ENCODE results near the gene TFPI. TPM values are rescaled to one million over a fixed set of nuclear protein-coding genes. Genes with fewer than 3 reads are reported as not detected.

The TFPI gene
- total and polyA plus RNA-seq, 2 of the 8 experiments (the other 6 are each of a cell fraction or from before 2014, with no cell fraction given): 2.0 to 7.1 TPM

DNA sequence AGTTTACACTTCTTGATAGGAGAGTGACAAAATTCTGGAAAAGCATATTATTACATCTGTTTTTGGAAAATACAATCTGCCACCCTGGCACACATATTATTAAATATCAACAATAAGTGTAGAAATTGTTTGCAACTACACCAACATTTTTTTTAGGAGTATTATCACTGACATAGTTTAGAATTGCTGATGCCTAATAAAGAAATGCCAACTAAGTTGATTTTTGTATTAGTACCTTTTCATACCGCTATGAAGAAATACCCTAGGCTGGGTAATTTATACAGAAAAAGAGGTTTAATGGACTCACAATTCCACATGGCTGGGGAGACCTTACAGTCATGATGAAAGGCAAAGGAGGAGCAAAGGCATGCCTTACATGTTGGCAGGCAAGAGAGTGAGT lies 35.9 kb upstream of the TFPI start:
- no peak overlapping the region for H3K18ac ChIP-seq (ENCODE audit: extremely low read depth, low read length)
- H3K4me2 ChIP-seq (ENCODE audit: insufficient read depth in 1 of 2, low read depth in 2 of 2, low read length in 2 of 2): no peak overlapping the region
- no peak overlapping the region for H2BK120ac ChIP-seq (replicated peaks; ENCODE audit: low read depth, low read length)
- FAIRE-seq: no peak
- H3K14ac ChIP-seq (ENCODE audit: insufficient read length): no peak overlapping the region
- no peaks in the 10 kb centered on the region for H4K20me1 ChIP-seq (replicated peaks in 1 of 2; ENCODE audit: control insufficient read depth in 1 of 2, insufficient read depth in 2 of 2, low read length in 2 of 2)
- DNase-seq (ENCODE audit: low read depth in 1 of 2, low spot score in 2 of 2): no peak
- POLR2A ChIA-PET (ENCODE audit: partially characterized antibody): no interaction called here
- H3K9ac ChIP-seq (replicated peaks in 1 of 4; ENCODE audit: extremely low read depth in 1 of 4, low read depth in 3 of 4, low read length in 3 of 4): no peak overlapping the region
- no peak overlapping the region for H2BK5ac ChIP-seq (ENCODE audit: low read depth, low read length)
- 100% methylated on average over 1 of the region's 1 CpG; no CpG with 5 or more reads in 1 of the 2 experiments for WGBS, 2 experiments (ENCODE audit: extremely low coverage in 1 of 2, insufficient coverage in 1 of 2, insufficient read length in 1 of 2, insufficient replicate concordance in 2 of 2, low coverage in 1 of 2, low lambda C conversion rate in 2 of 2, missing lambda C conversion rate in 1 of 2)
- CTCF ChIA-PET (ENCODE audit: partially characterized antibody): interaction anchor here (0.6 to 1.0 kb wide), 2 partner anchors 23 to 75 kb away, joined by 3 read pairs; no protein-coding TSS in a partner anchor
- H2BK12ac ChIP-seq (ENCODE audit: low read depth, low read length): no peak overlapping the region
- H4K8ac ChIP-seq (ENCODE audit: extremely low read depth, insufficient read depth, low read length): no peak overlapping the region
- H3K23me2 ChIP-seq (ENCODE audit: low read depth, low read length): no peaks in the 10 kb centered on the region
- no peaks in the 10 kb centered on the region for H3K4me1 ChIP-seq (replicated peaks in 1 of 4; ENCODE audit: control insufficient read depth in 3 of 4, insufficient read depth in 4 of 4, low read length in 3 of 4)
- H2AFZ ChIP-seq (ENCODE audit: low read length): no peak overlapping the region
- H3K23ac ChIP-seq (ENCODE audit: insufficient read length): no peak overlapping the region
- H3K79me2 ChIP-seq (ENCODE audit: control insufficient read depth in 1 of 2, insufficient read depth in 2 of 2, low read length in 2 of 2): no peaks in the 10 kb centered on the region; a peak in 1 of 4 replicates
- H3K36me3 ChIP-seq (ENCODE audit: control insufficient read depth in 2 of 4, insufficient read depth in 4 of 4, low read length in 3 of 4): no peaks in the 10 kb centered on the region
- no peaks in the 10 kb centered on the region for H3K27me3 ChIP-seq (replicated peaks in 1 of 4; ENCODE audit: control insufficient read depth in 3 of 4, extremely low read depth in 1 of 4, insufficient read depth in 3 of 4, low read length in 3 of 4)
- H3K9me3 ChIP-seq (ENCODE audit: insufficient read depth in 2 of 2, low read depth in 1 of 2, low read length in 1 of 2): no peaks in the 10 kb centered on the region
- H3K27ac ChIP-seq (ENCODE audit: low read depth, low read length): no peak overlapping the region
- TF ChIP-seq TBP (IDR thresholded peaks at IDR 0.05; ENCODE audit: low read depth, low read length) (no peak), TEAD4 (IDR thresholded peaks at IDR 0.05; ENCODE audit: low read depth, low read length) (no peak), BACH1 (IDR thresholded peaks at IDR 0.05; ENCODE audit: low read length) (no peak), JUND (IDR thresholded peaks at IDR 0.05; ENCODE audit: low read length) (no peak), EGR1 (IDR thresholded peaks at IDR 0.05; ENCODE audit: borderline replicate concordance, low read depth, low read length) (no peak), PHF8 (conservative IDR thresholded peaks at IDR 0.05; ENCODE audit: low read depth, low read length) (no peak)
- no peak overlapping the region for H3K56ac ChIP-seq (replicated peaks; ENCODE audit: insufficient read length, low read depth, low read length)
- H4K5ac ChIP-seq (ENCODE audit: insufficient read length, low read depth, low read length): no peak overlapping the region
- no peak overlapping the region for H4K91ac ChIP-seq (replicated peaks; ENCODE audit: insufficient read length, low read length)
- H2AK5ac ChIP-seq (ENCODE audit: low read depth, low read length): no peak overlapping the region
- H3K79me1 ChIP-seq (ENCODE audit: low read depth, low read length): no peaks in the 10 kb centered on the region
- no peak overlapping the region for H3K4ac ChIP-seq (replicated peaks; ENCODE audit: insufficient read length, low read depth, low read length)
- H2BK15ac ChIP-seq (ENCODE audit: low read length): no peak overlapping the region
- H3K4me3 ChIP-seq (ENCODE audit: extremely low read depth in 1 of 4, insufficient read depth in 2 of 4, low read depth in 3 of 4, low read length in 4 of 4): no peak overlapping the region
- no peak overlapping the region for H2BK20ac ChIP-seq (ENCODE audit: low read length)
